HepG2 (cell line): ENCODE data around the gene NRN1L. TPM values are rescaled to one million over a fixed set of nuclear protein-coding genes. Genes with fewer than 3 reads are reported as not detected.
A peak's percentile ranks its signal among the peaks of the same experiment; 100 is the strongest.

ENCODE experiments used
- ATF7 ChIP-seq, 2 experiments: fragments of 450-650 bp in 1 of 2; sonication (generic) in 1 of 2; formaldehyde crosslinking in 1 of 2; IDR thresholded peaks; 2 replicates each; pipeline versions ENCODE4 v1.4.0 to v1.6.1; 2016 to 2020; ENCODE audit warnings: antibody characterized with exemption in 1 of 2, mild to moderate bottlenecking in 1 of 2, missing genetic modification reagents in 1 of 2
- BHLHE40 ChIP-seq: IDR thresholded peaks from 2 replicates; pipeline ENCODE4 v1.6.1; 2011; ENCODE audit warnings: low read length, improper control_type of control experiment
- CCAR2 ChIP-seq: fragments of 200-400 bp; formaldehyde crosslinking; optimal IDR thresholded peaks from 2 replicates; pipeline ENCODE3; 2018; ENCODE audit warnings: low read depth, mild to moderate bottlenecking, low read length, moderate library complexity
- HHEX ChIP-seq: IDR thresholded peaks from 2 replicates; pipeline ENCODE4 v1.6.1; 2016; ENCODE audit warnings: control low read depth
- KAT2B ChIP-seq: fragments of 150-350 bp; IDR thresholded peaks from 2 replicates; pipeline ENCODE4 v1.6.1; 2014; ENCODE audit warnings: low read depth, low read length, borderline replicate concordance
- NCOA1 ChIP-seq: sonication (generic); formaldehyde crosslinking; IDR thresholded peaks from 2 replicates; pipeline ENCODE4 v1.9.0; 2021; ENCODE audit warnings: missing genetic modification reagents
- SIN3B ChIP-seq: fragments of 150-350 bp; IDR thresholded peaks from 2 replicates; pipeline ENCODE4 v1.6.1; 2014; ENCODE audit warnings: low read length
- SIX4 ChIP-seq: sonication (generic); formaldehyde crosslinking; IDR thresholded peaks from 2 replicates; pipeline ENCODE4 v1.4.0; 2020; ENCODE audit warnings: missing genetic modification reagents
- STAT5B ChIP-seq: sonication (generic); formaldehyde crosslinking; IDR thresholded peaks from 2 replicates; pipeline ENCODE4 v1.4.0; 2020; ENCODE audit warnings: missing genetic modification reagents
- ZBTB21 ChIP-seq: sonication (generic); formaldehyde crosslinking; IDR thresholded peaks from 2 replicates; pipeline ENCODE4 v1.4.0; 2020; ENCODE audit warnings: missing genetic modification reagents
- ZFP41 ChIP-seq: sonication (generic); formaldehyde crosslinking; IDR thresholded peaks from 2 replicates; pipeline ENCODE4 v1.4.0; 2020; ENCODE audit warnings: mild to moderate bottlenecking, missing genetic modification reagents, borderline replicate concordance
- ZNF143 ChIP-seq: sonication (generic); formaldehyde crosslinking; IDR thresholded peaks from 2 replicates; pipeline ENCODE4 v1.4.0; 2020; ENCODE audit warnings: missing genetic modification reagents
- ZNF17 ChIP-seq: sonication (generic); formaldehyde crosslinking; IDR thresholded peaks from 2 replicates; pipeline ENCODE4 v1.5.0; 2020; ENCODE audit warnings: mild to moderate bottlenecking, missing genetic modification reagents
- ZNF264 ChIP-seq: sonication (generic); formaldehyde crosslinking; IDR thresholded peaks from 2 replicates; pipeline ENCODE4 v1.4.0; 2020; ENCODE audit warnings: missing genetic modification reagents
- ZNF343 ChIP-seq: sonication (generic); formaldehyde crosslinking; IDR thresholded peaks from 2 replicates; pipeline ENCODE4 v1.4.0; 2020; ENCODE audit warnings: mild to moderate bottlenecking, missing genetic modification reagents
- ZNF652 ChIP-seq: IDR thresholded peaks from 2 replicates; pipeline ENCODE4 v1.6.1; 2016; ENCODE audit warnings: low read depth, borderline replicate concordance
- ZNF781 ChIP-seq: sonication (generic); formaldehyde crosslinking; IDR thresholded peaks from 2 replicates; pipeline ENCODE4 v1.5.1; 2020; ENCODE audit warnings: borderline replicate concordance, mild to moderate bottlenecking, missing genetic modification reagents; ENCODE audit errors: not compliant biosample characterization
- polyA plus RNA-seq, 8 experiments: library from polyadenylated mRNA; depleted of rRNA in 3 of 8; stranded (reverse) in 7 of 8; unstranded in 1 of 8; fragments of >200 nt; fragmentation: Illumina TruSeq in 4 of 8; extraction: Trizol in 4 of 8; gene quantifications; 2 replicates each; pipeline versions ENCODE4 v1.2.1 to v1.2.3, GENCODE V29; 2011 to 2016; ENCODE audit warnings: low read depth in 4 of 8, missing spikeins in 1 of 8, mixed read lengths in 1 of 8; ENCODE audit not compliant: insufficient read depth in 1 of 8
- total RNA-seq, 5 experiments: library from RNA; depleted of rRNA; stranded (reverse); fragments of >200 nt; fragmentation: Illumina TruSeq; extraction: Trizol; gene quantifications; 2 replicates each; pipeline ENCODE4 v1.2.3, GENCODE V29; 2016; ENCODE audit warnings: low read depth in 1 of 5
- TF ChIP-seq, protein P1 (sequence below): sonication (generic); formaldehyde crosslinking; IDR thresholded peaks from 2 replicates; pipeline ENCODE4 v1.5.0; 2020; ENCODE audit warnings: missing genetic modification reagents
- TF ChIP-seq, protein P2 (sequence below): IDR thresholded peaks from 2 replicates; pipeline ENCODE4 v1.6.1; 2016; ENCODE audit warnings: control low read depth
- TF ChIP-seq, protein P3 (sequence below): sonication (generic); formaldehyde crosslinking; IDR thresholded peaks from 2 replicates; pipeline ENCODE4 v1.4.0; 2020; ENCODE audit warnings: missing genetic modification reagents
- TF ChIP-seq, protein P4 (sequence below): sonication (generic); formaldehyde crosslinking; IDR thresholded peaks from 2 replicates; pipeline ENCODE4 v1.4.0; 2020; ENCODE audit warnings: missing genetic modification reagents, borderline replicate concordance
- TF ChIP-seq, protein P5 (sequence below): sonication (generic); formaldehyde crosslinking; IDR thresholded peaks from 2 replicates; pipeline ENCODE4 v1.4.0; 2020; ENCODE audit warnings: missing genetic modification reagents

The NRN1L gene
- total and polyA plus RNA-seq, 2 of the 13 experiments (the other 11 are each of a cell fraction or from before 2014, with no cell fraction given) = 0.53 to 1.2 TPM

DNA sequence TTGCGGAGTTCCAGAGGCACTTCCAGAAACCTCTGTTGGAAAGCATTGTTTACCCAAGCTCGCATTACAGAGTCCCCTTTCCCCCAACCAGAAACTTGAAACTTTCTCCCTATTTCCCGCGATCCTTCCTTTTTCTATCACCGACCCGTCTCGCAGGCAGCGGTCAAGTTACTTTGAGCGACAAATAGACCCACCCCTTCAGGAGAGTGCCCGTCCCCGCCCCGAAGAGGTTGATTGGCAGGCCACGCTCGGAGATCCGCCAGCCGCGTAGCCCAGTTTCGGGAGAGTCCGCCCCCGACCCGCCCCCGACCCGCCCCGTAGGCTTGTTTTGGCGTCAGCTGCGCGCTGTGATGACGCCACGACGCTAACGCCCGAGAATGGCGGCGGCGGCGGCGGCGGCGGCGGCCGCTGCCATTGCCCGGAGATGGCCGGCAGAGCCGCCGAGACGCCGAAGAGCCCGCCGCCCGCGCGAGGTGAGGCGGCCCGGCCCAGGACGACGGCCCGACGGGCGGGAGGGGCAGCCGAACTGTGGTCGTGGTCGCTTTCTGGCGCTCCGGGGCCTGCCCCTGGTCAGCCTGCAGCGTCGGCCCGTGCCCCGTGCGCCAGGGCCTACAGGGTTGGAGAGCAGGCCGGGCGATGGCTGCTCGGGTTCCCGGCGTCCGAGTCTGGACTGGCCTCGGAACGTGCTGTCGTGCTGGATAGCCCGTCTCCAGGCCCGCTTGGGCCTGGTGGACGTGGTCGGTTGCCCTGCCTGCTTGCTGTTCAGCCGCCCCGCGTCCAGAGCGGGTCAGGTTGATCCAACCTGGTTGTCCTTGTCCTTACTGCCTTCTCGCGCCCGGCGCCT is 8.4 kb downstream of the NRN1L start, which contains the start of gene PSKH1 (continued):
- TF ChIP-seq, protein P1, sequence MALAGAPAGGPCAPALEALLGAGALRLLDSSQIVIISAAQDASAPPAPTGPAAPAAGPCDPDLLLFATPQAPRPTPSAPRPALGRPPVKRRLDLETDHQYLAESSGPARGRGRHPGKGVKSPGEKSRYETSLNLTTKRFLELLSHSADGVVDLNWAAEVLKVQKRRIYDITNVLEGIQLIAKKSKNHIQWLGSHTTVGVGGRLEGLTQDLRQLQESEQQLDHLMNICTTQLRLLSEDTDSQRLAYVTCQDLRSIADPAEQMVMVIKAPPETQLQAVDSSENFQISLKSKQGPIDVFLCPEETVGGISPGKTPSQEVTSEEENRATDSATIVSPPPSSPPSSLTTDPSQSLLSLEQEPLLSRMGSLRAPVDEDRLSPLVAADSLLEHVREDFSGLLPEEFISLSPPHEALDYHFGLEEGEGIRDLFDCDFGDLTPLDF = no peak
- TF ChIP-seq ZBTB21 (peak; percentile 90), ZFP41 (no peak; the same call in 1 of the 2 replicates), STAT5B (CRISPR knock-in tag) (no peak), SIX4 (CRISPR knock-in tag) (peak; percentile 87), NCOA1 (CRISPR knock-in tag) (no peak), ZNF343 (no peak), ZNF781 (CRISPR knock-in tag) (peak; percentile 37), CCAR2 (no peak), HHEX (CRISPR knock-in tag) (no peak), ATF7 (IDR thresholded peaks at IDR 0.05) (no peak), ATF7 (CRISPR knock-in tag; IDR thresholded peaks at IDR 0.05) (no peak), ZNF264 (CRISPR knock-in tag) (no peak), KAT2B (no peak), SIN3B (0 out of 2 replicates have a peak, but pooled peaks have one; percentile 13), ZNF143 (CRISPR knock-in tag) (no peak), ZNF652 (CRISPR knock-in tag) (no peak), BHLHE40 (no peak), ZNF17 (no peak)
- TF ChIP-seq, protein P2, sequence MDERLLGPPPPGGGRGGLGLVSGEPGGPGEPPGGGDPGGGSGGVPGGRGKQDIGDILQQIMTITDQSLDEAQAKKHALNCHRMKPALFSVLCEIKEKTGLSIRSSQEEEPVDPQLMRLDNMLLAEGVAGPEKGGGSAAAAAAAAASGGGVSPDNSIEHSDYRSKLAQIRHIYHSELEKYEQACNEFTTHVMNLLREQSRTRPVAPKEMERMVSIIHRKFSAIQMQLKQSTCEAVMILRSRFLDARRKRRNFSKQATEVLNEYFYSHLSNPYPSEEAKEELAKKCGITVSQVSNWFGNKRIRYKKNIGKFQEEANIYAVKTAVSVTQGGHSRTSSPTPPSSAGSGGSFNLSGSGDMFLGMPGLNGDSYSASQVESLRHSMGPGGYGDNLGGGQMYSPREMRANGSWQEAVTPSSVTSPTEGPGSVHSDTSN (CRISPR knock-in tag) = peak; percentile 93
- TF ChIP-seq, protein P3, sequence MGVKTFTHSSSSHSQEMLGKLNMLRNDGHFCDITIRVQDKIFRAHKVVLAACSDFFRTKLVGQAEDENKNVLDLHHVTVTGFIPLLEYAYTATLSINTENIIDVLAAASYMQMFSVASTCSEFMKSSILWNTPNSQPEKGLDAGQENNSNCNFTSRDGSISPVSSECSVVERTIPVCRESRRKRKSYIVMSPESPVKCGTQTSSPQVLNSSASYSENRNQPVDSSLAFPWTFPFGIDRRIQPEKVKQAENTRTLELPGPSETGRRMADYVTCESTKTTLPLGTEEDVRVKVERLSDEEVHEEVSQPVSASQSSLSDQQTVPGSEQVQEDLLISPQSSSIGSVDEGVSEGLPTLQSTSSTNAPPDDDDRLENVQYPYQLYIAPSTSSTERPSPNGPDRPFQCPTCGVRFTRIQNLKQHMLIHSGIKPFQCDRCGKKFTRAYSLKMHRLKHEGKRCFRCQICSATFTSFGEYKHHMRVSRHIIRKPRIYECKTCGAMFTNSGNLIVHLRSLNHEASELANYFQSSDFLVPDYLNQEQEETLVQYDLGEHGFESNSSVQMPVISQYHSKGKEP (CRISPR knock-in tag) = no peak
- TF ChIP-seq, protein P4, sequence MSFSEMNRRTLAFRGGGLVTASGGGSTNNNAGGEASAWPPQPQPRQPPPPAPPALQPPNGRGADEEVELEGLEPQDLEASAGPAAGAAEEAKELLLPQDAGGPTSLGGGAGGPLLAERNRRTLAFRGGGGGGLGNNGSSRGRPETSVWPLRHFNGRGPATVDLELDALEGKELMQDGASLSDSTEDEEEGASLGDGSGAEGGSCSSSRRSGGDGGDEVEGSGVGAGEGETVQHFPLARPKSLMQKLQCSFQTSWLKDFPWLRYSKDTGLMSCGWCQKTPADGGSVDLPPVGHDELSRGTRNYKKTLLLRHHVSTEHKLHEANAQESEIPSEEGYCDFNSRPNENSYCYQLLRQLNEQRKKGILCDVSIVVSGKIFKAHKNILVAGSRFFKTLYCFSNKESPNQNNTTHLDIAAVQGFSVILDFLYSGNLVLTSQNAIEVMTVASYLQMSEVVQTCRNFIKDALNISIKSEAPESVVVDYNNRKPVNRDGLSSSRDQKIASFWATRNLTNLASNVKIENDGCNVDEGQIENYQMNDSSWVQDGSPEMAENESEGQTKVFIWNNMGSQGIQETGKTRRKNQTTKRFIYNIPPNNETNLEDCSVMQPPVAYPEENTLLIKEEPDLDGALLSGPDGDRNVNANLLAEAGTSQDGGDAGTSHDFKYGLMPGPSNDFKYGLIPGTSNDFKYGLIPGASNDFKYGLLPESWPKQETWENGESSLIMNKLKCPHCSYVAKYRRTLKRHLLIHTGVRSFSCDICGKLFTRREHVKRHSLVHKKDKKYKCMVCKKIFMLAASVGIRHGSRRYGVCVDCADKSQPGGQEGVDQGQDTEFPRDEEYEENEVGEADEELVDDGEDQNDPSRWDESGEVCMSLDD (CRISPR knock-in tag) = peak; percentile 78; the same call in 1 of the 2 replicates
- TF ChIP-seq, protein P5, sequence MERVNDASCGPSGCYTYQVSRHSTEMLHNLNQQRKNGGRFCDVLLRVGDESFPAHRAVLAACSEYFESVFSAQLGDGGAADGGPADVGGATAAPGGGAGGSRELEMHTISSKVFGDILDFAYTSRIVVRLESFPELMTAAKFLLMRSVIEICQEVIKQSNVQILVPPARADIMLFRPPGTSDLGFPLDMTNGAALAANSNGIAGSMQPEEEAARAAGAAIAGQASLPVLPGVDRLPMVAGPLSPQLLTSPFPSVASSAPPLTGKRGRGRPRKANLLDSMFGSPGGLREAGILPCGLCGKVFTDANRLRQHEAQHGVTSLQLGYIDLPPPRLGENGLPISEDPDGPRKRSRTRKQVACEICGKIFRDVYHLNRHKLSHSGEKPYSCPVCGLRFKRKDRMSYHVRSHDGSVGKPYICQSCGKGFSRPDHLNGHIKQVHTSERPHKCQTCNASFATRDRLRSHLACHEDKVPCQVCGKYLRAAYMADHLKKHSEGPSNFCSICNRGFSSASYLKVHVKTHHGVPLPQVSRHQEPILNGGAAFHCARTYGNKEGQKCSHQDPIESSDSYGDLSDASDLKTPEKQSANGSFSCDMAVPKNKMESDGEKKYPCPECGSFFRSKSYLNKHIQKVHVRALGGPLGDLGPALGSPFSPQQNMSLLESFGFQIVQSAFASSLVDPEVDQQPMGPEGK (CRISPR knock-in tag) = 0 out of 2 replicates have a peak, but pooled peaks have one; percentile 7
